NCI-H748 treated with DMSO at 0.1 percent for 48 hours (cell line): ENCODE measurements around the gene B3GALT5.

ENCODE experiments used
- DNase-seq: peaks from one replicate; lab custom pipeline; 2025; lab: John Stamatoyannopoulos, UW

The B3GALT5 gene

DNA sequence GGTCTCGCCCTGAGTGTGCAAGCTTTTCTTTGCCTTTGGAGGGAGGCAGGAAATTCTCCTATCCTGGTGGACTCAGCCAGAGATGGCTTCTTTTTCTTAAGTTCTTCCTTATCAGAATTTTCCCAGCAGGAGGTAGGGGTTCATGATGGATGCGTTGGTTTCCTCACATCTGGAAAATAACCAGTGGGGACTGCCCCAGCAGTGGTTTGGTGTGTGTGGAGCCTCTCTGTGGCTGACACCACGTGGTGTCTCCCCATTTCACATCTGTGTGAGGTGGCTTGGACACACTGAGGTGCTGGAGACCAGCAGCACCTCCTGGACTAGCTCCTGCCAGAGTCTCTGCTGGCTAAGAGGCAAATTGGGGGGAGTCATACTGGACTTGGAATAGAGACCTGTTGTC, 32.6 kb downstream of the B3GALT5 start:
- DNase-seq = no peak

DNA sequence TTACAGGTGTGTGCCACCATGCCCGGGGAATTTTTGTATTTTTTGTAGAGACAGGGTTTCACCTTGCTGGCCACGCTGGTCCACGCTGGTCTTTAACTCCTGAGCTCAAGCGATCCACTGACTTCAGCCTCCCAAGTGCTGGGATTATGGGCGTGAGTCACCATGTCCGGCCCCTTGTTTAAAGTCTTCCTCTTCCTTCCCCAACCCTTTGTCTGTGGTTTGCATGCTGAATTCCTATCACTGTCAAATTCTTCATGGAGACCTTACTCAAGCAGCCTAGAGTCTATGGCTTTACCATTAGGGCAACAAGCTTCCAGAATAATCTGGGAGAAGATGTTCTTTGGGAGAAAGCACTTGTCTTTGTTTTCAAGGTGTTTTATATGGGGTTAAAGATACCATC, 34.7 kb downstream of the B3GALT5 start:
- no peak for DNase-seq

DNA sequence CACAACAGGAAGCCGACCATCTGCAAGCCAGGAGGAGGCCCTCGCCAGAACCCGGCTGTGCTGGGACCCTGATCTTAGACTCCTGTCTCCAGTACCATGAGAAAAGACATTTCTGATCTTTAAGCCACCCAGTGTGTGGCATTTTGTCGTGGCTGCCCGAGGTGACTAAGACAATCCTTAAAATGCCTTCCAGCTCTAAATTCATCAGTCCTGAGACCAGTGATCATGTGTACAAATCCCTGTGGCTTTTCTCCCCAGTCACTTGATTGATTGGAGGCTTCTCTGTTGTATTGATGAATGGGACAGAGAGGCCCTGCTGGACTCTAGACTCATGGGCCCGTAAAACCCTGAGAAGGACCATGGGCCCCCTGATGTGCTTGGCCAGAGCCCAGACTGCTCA, 36.1 kb downstream of the B3GALT5 start:
- DNase-seq = no peak

DNA sequence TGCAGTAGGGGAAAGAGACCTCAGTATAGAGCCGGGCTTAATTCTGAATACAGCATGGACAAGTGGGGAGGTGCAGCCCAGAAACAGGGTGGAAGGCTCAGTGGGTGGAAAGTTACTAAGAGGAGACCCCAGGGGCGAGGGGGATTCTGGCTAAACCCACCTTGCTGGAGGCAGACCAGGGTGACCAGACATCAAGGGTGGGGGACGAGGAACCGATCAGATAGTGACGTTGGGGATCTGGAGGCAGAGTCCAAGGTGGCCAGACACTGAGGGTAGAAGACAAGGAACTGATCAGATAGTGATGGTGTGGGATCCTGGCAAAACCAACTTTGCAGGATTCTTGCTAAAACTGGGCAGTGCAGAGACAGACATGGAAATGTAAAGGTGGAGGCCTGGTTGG, 36.8 kb downstream of the B3GALT5 start:
- no peak for DNase-seq

DNA sequence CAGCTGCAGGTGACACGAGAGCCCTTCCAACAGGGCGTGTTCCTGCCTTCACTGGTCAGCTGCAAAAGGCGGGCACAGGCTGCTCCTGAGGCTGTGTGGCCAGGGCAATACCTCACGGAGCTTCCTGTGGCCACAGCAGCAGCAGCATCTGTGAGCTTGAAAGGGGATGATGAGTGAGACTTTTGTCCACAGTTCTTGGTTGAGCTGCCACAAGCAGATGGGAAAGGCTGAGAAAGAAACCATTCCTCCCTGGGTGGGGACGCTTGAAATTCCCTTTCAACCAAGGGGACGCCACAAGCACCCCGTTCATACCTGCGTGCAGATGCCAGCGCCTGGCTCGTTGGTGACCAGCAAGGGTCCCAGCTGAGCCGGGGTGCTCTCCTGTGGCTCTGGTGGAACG, 37.6 kb downstream of the B3GALT5 start:
- no peak for DNase-seq

DNA sequence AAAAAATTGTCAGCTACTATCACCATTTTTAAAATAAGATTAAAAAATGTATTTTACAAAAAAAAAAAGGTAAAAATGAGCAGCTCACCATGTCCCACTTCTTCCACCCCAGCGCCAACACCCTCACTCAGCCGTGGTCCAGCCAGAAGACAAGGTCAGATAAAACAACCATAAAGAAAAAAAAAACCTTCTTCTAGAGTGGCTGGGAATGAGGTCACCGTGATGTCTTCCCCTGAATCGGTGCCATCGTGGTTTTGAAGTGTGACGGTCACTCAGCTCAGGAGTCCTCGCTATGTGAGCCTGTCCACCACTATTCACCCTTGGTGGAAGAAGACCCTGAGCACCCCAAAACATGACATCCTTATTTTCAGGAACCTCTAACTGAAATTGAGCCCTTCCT, 38.1 kb downstream of the B3GALT5 start:
- DNase-seq = no peak

DNA sequence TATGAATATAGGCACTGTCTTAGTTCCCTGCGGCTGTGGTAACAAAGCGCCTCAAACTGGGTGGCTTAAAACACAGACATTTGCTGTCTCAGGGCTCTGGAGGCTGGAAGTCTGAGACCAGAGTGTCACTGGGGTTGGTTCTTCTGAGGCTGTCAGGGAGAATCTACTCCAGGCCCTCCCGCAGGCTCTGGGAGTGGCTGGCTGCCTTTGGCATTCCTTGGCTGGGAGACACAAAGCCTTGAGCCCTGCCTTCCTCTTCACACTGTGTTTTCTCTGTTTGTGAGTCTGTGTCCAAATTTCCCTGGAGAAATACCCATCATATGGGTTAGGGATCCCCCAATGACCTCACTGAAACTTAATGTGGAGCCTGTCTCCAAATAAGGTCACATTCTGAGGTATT, 38.5 kb downstream of the B3GALT5 start:
- no peak for DNase-seq

DNA sequence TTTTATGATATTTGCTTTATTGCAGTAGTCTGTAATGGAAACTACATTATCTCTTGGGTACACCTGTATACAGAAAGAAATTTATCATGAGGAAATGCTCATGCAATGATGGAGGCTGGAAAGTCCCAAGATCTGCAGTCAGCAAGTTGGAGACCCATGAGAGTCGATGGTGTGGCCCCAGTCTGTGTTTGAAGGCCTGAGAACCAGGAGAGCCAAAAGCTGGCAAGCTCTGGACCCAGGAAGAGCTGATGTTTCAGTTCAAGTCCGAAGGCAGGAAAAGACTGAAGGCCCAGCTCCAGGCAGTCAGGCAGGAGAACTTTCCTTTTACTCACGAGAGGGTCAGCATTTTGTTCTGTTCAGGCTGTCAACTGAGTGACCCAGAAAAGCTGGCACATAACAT, 42.2 kb downstream of the B3GALT5 start:
- DNase-seq = no peak

DNA sequence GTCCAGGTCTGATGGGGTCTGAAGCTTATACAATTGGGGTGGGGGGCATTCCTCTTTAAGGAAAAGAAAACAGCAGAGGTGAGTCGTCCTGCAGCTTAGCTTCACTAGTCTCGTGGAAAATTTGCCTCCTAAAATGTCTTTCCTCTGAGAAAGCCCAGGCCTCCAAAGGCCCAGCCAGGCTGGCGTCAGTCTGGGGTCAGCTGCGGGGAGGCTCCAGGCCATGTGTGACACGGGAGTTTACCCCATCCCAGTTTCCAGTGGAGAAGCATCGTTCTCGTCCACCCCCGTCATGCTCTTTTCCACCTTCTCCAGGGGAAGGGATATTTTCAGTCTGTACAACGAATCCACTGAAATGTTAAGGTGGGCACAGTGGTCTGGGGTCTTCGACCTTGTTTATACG, 42.8 kb downstream of the B3GALT5 start:
- DNase-seq = no peak

DNA sequence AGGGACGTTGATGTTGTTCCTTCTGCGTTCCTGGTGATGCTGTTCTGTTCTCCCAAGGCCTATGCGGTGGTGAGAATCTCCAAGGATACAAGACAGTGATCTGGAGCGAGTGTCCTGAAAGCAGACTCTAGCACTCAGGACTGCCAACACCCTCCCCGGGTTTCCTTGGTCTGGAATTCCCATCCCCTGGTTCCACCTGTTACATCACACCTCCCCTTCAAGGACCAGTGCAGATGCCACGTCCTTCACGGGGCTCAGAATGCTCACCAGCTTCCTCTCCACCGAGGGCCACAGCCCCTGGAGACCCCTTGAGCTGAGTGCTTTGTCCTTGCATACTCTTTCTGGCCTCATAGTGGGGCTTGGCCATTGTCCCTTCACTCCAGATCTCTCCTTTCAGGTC, 43.5 kb downstream of the B3GALT5 start:
- DNase-seq = no peak

DNA sequence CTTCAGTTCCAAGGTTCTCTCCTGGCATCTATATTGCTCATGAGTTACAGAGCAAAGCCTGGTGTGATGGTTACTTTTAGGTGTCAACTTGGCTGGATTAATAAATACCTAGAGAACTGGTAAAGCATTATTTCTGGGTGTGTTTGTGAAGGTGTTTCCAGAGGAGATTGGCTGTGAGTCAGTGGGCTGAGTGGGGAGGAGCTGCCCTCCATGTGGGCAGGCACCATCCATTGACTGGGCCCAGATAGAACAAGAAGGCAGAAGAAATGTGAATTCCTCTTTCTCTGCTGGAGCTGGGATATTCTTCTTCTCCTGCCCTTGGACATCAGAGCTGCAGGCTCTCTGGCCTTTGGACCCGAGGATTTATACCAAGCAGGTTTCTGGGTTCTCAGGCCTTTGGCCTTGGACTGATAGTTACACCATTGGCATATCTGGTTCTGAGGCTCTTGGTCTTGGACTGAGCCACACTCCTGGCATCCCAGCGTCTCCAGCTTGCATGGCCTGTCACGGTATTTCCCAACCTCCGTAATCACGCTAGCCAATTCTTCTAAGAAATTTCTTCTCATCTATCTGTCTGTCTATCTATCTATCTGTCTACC, 44.5 kb downstream of the B3GALT5 start:
- DNase-seq = no peak

DNA sequence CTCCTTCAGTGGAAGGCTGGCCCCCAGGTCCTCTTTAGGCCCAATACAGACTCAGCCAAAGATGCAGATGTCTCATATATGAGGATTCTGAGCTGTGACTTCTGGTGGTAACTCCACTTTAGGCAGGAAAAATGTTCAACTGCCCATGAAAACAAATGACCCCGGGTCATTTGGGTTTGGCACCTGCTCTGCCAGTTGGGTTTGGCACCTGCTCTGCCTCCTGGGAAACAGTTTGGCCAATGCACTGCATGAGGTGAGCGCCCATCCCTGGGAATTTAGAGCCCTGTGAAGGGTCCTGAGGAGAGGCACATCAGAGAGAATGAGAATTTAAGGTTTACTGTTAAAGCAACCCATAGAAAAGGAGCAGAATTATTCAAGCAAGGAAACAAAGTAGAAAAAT, 45.3 kb downstream of the B3GALT5 start:
- DNase-seq = no peak

DNA sequence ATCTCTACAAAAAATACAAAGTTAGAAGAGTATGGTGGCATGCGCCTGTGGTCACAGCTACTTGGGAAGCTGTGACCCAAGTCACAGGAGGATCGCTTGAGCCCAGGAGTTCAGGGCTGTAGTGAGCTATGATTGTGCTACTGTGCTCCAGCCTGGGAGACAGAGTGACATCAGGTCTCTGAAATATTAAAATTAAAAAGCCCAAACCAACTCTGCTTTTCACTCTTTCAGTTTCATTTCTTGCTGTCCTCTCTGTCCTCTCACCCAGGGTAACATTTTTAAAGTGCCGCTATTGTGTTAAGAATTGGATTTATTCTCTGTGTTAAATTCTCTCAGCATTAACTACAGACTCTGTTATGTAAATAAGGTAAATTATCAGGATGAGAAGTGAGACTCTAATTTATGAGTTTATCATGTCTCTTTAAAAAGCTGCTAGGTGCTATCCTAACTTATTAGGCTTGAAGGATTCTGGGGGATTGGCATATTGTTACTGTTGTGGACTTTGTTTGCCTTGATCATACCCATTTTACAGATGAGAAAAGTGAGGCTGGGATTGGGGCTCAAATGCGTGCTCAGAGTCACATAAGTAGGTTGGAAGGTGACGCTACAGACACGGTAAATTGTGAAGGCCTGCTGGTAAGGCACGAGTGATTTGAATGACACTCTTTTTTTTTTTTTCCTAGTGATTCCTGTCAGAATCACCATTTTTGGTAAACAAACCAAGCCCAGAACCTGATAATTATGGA, 46.5 kb downstream of the B3GALT5 start:
- DNase-seq = no peak

DNA sequence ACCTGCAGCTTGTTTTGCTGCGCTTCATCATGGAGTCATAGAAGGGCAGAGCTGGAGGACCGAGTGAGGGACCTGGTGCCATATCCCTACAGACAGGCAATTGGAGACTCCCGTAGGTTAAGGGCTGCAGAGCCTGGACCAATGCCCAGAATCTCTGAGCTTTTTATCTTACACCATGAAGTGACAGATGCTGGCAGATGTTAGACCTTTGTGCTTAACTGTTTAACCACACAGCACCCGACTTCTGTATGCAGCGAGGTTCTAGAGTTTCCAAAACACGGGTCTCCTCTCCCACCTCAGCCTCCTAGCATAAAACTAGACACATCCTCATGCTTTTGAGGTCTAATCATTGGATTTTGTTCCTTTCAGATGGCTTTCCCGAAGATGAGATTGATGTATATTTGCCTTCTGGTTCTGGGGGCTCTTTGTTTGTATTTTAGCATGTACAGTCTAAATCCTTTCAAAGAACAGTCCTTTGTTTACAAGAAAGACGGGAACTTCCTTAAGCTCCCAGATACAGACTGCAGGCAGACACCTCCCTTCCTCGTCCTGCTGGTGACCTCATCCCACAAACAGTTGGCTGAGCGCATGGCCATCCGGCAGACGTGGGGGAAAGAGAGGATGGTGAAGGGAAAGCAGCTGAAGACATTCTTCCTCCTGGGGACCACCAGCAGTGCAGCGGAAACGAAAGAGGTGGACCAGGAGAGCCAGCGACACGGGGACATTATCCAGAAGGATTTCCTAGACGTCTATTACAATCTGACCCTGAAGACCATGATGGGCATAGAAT, 47.6 kb downstream of the B3GALT5 start:
- DNase-seq = no peak

DNA sequence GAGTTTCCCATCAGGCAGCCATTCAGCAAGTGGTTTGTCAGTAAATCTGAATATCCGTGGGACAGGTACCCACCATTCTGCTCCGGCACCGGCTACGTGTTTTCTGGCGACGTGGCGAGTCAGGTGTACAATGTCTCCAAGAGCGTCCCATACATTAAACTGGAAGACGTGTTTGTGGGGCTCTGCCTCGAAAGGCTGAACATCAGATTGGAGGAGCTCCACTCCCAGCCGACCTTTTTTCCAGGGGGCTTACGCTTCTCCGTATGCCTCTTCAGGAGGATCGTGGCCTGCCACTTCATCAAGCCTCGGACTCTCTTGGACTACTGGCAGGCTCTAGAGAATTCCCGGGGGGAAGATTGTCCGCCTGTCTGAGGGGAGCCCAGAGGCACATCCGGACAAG, 48.4 kb downstream of the B3GALT5 start:
- no peak for DNase-seq

DNA sequence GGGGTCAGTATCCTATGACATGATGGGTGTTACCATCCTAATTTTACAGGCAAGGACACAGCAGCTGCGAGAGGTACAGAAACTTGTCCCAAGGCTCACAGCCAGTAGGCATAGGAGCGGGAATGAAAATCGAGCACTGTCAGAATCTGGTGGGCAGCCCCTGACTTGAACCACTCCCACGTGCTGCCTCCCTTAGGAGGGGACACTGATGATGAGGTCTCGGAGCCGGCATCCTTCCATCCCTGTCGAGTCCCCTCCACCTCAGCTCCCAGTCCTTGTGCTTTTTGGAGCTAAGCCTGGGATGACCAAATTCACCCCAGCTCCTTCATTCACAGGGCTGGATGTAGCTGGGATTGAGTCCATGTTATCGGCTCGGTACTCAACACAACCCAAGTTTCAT, 49.0 kb downstream of the B3GALT5 start:
- DNase-seq = no peak

DNA sequence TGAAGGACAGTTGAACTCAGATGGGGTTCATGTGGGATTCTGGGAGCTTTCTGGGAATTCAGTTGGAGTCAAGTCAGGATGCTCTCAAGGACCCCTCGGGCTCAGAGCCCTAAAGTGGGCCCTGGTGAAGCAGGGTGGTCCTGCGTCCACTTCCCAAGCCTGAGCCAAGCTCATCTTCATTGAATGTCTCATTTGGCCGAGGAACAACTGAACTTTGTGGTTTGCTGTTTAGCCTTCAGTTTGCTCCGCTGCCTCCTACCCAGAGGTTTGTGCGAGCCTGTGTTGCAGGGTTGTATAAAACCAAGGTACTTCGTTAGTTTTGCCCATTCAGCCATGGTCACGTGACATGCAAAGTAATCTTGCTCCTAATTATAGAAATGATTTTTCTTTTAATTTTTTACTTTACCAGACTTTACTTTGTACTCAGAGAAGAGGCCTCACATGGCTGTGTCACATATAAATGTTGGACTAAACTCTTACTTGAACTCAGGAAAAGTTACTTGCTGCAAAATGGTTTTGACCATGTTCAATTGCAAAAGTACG, 49.7 kb downstream of the B3GALT5 start:
- no peak for DNase-seq

DNA sequence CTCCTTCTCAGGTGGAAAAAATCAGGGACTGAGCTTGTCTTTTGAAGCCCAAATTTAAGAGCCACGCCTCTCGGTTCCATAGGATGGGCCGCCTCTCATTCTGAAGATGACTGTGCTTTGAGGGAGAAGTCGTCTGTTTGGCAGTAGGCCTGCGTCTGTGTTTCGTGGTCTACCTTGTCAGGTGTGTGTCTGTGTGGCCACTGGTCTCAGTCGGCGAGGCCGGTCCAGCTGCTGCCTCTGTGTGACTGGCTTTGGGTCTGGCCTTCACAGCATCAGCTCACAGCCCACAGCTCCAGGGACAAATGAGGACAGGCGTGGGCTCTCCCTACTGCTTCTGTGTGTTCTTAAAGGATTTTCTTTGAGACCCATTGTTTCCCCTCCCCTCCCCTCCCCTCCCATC, 50.3 kb downstream of the B3GALT5 start:
- no peak for DNase-seq

DNA sequence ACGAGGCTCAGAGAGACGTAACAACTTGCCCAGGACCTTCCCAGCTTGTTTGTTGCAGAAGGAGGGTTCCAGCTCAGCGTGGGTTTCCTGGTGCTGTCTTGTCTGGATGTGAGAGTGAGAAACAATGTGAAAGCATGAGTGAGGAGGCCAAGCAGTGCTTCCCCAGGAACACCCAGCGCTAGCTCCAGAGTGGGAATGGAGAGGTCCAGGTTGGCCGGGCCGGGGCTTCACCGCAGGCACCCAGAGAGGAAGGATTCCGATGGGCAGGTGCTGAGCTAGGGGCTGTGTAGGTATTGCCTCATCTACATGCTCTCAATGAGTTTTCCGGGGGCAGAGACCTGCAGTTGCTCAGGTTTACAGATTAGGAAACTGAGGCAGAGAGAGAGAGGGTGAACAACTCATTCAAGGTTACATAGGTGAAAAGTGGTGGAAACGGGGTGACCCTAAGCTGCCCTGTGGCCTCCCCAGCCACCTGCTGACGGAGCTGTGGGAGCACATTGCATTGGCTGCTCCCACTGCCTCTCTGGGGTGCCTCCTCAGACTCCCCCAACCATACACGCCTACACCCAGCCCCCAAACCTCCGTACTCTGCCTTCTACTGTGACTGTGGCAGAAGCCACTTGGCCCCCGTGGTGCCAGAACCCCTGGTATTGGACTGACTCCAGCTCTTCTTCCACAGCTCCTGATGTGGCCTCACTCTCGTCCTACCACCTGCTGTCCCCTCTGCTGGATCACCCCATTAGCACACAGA, 51.2 kb downstream of the B3GALT5 start:
- no peak for DNase-seq

DNA sequence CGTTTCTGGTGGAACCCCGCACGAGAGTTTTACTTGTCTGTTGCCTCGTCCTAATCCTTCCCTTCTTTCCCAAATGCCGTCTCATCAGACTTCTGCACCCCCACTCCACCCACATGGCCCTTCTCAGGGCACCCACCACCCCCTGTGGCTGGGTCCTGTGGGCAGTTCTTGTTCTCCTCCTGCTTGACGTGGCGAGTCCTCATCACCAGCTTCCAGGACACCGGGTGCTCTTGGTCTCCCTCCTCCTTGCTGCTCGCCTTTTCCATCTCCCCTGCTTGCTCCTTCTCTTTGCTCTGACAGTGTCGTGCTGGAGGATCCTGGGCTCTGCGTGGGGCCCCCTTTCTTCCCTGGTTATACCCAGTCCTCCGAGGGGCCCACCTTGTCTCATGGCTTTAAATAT, 51.8 kb downstream of the B3GALT5 start:
- DNase-seq = no peak

DNA sequence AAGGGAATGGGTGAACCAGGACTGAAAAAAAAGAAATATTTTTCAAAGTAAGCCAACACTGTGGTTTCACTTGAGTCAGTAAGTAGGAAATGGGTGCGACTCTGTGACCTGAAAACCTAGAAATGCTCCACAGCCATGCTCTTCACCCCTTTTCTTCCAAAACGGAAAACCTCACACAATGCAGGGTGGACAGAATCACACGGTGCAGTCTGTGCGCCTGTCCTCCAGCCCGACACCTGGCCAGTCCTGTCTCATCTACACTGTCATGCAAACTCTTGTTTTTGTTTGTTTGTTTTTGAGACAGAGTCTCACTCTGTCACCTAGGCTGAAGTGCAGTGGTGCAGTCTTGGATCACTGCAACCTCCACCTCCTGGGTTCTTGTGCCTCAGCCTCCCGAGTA, 53.3 kb downstream of the B3GALT5 start:
- no peak for DNase-seq

DNA sequence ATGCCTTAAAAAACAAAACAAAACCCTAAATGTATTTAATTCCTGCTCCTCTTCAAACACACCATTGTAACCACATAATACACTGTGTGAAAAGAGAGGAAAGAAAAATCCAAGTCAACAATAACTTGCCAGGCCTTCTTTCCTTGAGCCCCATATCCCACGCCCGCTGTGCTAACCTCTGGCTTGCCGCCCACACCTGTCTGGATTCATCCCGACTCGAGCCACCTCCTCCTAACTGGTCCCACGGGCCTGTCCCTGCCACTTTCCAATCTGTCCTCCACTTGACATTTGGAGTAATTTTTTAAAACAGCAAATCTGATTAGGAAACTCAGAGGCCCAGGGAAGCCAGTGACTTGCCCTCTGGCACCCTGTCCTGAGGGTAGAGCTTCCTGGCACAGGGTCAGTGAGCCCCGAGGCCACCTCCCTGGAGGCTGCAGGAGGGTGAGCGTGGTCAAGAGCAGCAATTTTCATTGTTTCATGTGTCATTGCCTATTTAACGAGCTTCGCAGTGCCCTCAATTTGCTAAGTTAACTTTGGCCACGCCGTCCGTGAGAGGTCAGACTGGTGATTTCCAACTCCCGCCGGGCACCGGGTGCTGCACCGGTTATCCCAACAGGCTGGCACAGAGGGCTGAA, 54.1 kb downstream of the B3GALT5 start:
- DNase-seq = no peak
